ENCODE data around the gene TEX35.

TEX35 gene

DNA sequence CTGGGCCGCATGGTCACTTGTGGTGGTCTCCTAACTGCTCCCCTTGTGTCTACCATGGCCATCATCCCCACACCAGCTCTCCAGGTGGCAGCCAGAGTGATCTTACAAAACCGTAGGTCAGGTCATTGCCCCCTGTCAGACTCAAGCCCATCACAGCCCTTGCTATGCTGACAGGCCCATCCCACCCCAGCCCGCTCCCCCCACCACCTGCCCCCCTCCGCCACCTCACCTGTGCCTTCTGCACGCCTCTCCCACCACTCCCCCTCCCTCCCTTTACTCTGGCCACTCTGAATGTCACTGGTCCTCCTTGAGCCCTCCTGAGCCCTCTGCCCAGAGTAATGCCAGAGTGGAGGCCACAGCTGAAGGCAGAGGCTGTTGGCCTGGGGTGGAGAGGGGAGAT, 28.5 kb downstream of the TEX35 start:
- intact Hi-C loops (cut with DNase I; ENCODE audit: low total_unique reads): loop anchor here (5.0 kb wide), 1 partner anchor 461 kb away; no protein-coding TSS in a partner anchor
- H3K36me3 ChIP-seq: no peaks in the 10 kb centered on the region
- H3K27ac ChIP-seq: no peak overlapping the region
- no peaks in the 10 kb centered on the region for H3K9me3 ChIP-seq
- H3K4me1 ChIP-seq: peaks cover 0 to 14% (median 6%) of the 10 kb centered on the region in 4 donors
- no peaks in the 10 kb centered on the region for H3K27me3 ChIP-seq
- no peak for TF ChIP-seq CTCF (IDR thresholded peaks at IDR 0.05)
- DNase-seq: peak in 1 of 2 donors; percentile 56
- H3K4me3 ChIP-seq: peak overlapping the region; percentile 61 to 67

DNA sequence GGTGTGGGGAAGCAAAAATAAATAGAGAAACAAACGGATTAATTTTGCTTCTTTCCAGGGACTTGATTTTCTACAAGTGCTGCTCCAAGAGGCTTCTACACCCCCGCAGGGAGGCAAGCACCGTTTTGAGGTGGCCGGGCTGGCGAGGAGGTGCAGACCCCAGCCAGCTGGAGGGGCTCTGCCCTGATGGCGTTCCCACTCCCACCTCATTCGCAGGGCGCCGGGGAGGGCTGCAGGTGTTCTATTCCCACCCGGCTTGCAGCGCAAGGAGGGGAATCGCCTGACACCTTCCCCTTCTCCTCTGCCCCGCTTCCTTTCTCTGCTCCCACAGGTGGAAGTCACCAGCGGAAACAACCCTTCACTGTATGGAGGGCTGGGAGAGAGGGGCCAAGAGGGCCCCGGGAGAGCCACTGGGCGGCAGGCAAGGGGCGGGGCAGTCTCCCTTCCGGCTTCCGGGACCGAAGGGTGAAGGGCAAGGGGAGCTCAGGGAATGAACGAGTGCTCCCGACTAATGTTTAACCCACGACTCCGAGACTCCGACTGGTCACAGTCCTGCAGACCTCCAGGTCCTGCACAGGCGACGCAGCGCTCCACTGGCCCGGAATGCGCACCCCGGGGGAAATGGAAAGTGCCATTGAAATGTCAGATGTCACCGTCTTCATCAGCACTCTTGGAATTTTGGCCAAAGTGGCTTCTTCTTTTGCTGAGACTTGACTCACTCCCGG, 29.1 kb downstream of the TEX35 start:
- peak overlapping the region; percentile 61 to 67 for H3K4me3 ChIP-seq
- H3K27me3 ChIP-seq: no peaks in the 10 kb centered on the region
- peak overlapping the region; percentile 55 to 58 for H3K27ac ChIP-seq
- intact Hi-C loops (cut with DNase I; ENCODE audit: low total_unique reads): loop anchor here (2.0 to 5.0 kb wide), 2 partner anchors 211 to 460 kb away; no protein-coding TSS in a partner anchor
- TF ChIP-seq CTCF (IDR thresholded peaks at IDR 0.05): no peak
- no peaks in the 10 kb centered on the region for H3K36me3 ChIP-seq
- H3K9me3 ChIP-seq: no peaks in the 10 kb centered on the region
- peaks cover 0 to 14% (median 6%) of the 10 kb centered on the region in 4 donors for H3K4me1 ChIP-seq
- peak in 1 of 2 donors; percentile 62 for DNase-seq

DNA sequence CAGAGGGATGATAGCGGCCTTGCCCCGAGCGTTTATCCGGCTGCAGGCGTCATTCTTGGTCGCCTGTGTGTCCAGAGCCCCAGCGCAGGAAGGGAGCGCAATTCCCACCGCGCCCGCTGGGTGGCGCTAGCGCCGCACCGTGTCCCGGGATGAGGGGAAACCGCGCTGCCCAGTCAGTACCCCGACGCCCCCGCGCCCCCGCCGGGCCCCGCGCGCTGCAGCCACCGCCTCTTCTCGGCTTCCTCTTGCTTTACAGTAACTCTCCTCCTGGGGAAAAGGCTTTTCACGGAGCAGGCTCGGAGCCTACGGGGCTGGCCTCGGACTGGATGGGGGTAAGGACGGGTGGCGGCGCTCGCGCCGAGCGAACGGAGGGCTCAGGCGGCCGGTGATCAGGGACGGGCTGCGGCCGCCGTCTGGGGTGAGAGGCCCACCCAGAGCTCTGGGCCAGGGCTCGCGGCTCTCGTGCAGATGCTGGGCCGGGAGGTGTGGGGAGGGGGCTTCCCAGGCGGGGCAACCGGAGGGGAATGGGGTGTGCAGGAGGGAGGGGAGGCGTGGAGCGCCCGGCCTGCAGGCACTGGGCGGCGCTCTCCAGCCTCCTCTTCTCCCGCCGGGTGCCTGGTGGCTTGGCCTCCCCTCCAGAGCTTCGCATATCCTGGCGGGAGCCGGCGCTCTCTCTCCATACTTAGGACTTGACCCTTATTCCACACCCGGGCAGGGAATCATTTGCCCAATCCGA, 29.8 kb downstream of the TEX35 start:
- peak overlapping the region; percentile 55 to 58 for H3K27ac ChIP-seq
- TF ChIP-seq CTCF (IDR thresholded peaks at IDR 0.05): peak; percentile 95 to 99

GRCh38 chr1:178543290-178543607, 30.3 kb downstream of the TEX35 start:
- Histone ChIP-seq H3K9me3 (no peaks in the 10 kb centered on the region), H3K4me1 (peaks cover 0 to 14% (median 6%) of the 10 kb centered on the region in 4 donors), H3K4me3 (peak overlapping the region; percentile 61 to 67), H3K36me3 (peaks cover 0 to 4% (median 0%) of the 10 kb centered on the region in 3 donors), H3K27ac (peak overlapping the region; percentile 55 to 58), H3K27me3 (no peaks in the 10 kb centered on the region)
- intact Hi-C loops (cut with DNase I; ENCODE audit: low total_unique reads): loop anchor here (2.0 to 5.0 kb wide), 2 partner anchors 210 to 459 kb away; no protein-coding TSS in a partner anchor
- DNase-seq: no peak
- TF ChIP-seq CTCF (IDR thresholded peaks at IDR 0.05): no peak

More for the DNA sequence above, 29.8 kb downstream of the TEX35 start:
- Histone ChIP-seq H3K36me3 (no peaks in the 10 kb centered on the region), H3K4me3 (peak overlapping the region; percentile 61 to 67), H3K27me3 (no peaks in the 10 kb centered on the region), H3K9me3 (no peaks in the 10 kb centered on the region), H3K4me1 (peaks cover 0 to 14% (median 6%) of the 10 kb centered on the region in 4 donors)
- peak; percentile 84 to 91 for DNase-seq
- intact Hi-C loops (cut with DNase I; ENCODE audit: low total_unique reads): loop anchor here (2.0 to 5.0 kb wide), 2 partner anchors 210 to 460 kb away; no protein-coding TSS in a partner anchor

DNA sequence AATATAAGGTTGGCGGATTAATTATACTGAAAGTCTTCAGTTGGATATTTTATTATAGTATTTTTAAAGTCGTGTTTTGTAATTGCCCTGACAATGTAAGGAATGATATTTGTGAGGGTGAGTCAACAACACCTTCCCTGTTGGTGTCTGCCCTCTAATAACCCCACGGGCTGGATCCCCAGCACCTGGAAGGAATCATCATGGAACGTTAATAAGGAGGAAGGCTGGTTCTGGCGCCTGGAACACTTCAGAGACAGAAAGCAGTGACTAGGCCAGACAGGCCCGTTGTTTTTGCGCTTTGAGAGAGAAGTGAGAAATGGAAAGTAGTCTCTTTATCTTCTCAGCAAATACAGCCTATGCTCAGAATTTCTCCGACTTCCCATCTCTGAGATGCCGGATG, 31.6 kb downstream of the TEX35 start:
- no peak for TF ChIP-seq CTCF (IDR thresholded peaks at IDR 0.05)
- Histone ChIP-seq H3K9me3 (no peaks in the 10 kb centered on the region), H3K4me3 (no peak overlapping the region), H3K4me1 (peaks cover 0 to 14% (median 6%) of the 10 kb centered on the region in 4 donors), H3K27ac (no peak overlapping the region), H3K27me3 (no peaks in the 10 kb centered on the region), H3K36me3 (peaks cover 0 to 4% (median 0%) of the 10 kb centered on the region in 3 donors)
- intact Hi-C loops (cut with DNase I; ENCODE audit: low total_unique reads): loop anchor here (5.0 kb wide), 1 partner anchor 458 kb away; no protein-coding TSS in a partner anchor
- DNase-seq: peak in 1 of 2 donors; percentile 28
